Mucosa of descending colon (tissue), 3 donors: ENCODE measurements around the gene MYO18A. TPM values are rescaled to one million over a fixed set of nuclear protein-coding genes. Genes with fewer than 3 reads are reported as not detected.

ENCODE experiments used
- ATAC-seq: fragments of 200-7000 bp; cut with Tn5 transposase; one replicate; pipeline ENCODE4 v1.9.1; 2020; ENCODE audit warnings: mild to moderate bottlenecking, moderate library complexity
- DNase-seq, 3 donors: peaks; one replicate each; pipeline ENCODE4 v3.0.0-alpha.2; 2020
- H3K36me3 ChIP-seq: fragments of 200-600 bp; one replicate; pipeline ENCODE4 v1.8.0; 2021; ENCODE audit warnings: low read depth, mild to moderate bottlenecking
- H3K4me1 ChIP-seq: fragments of 200-600 bp; one replicate; pipeline ENCODE4 v1.8.0; 2021; ENCODE audit warnings: low read depth, mild to moderate bottlenecking
- H3K4me3 ChIP-seq: fragments of 200-600 bp; one replicate; pipeline ENCODE4 v1.8.0; 2021; ENCODE audit warnings: mild to moderate bottlenecking
- H3K9me3 ChIP-seq: fragments of 200-600 bp; one replicate; pipeline ENCODE4 v1.8.0; 2021; ENCODE audit warnings: mild to moderate bottlenecking
- intact Hi-C, 2 donors: fragments of 100-400 bp; cut with DNase I in 1 of 2; cut with micrococcal nuclease in 1 of 2; formaldehyde crosslinking; loops; one replicate each; pipeline versions ENCODE4 v1.11.0 to v1.11.1; 2022; cut with DNase I, micrococcal nuclease
- total RNA-seq, 3 donors: library from RNA; stranded (reverse); fragmentation: NEBNext Ultra II Directional in 2 of 3; extraction: Animal tissue kit (Norgen Biotek cat#: 25700) in 2 of 3; gene quantifications; one replicate each; pipeline versions ENCODE4 v1.2.1 to v1.2.4, GENCODE V29; 2021 to 2023
- TF ChIP-seq, protein P1 (sequence below): fragments of 200-600 bp; IDR thresholded peaks from one replicate; pipeline ENCODE4 v1.8.0; 2022; ENCODE audit warnings: antibody characterized with exemption, mild to moderate bottlenecking
- donor health status: DM: no; HTN: no; CAD: no; lungs with moderate emphysema.
- donor health status: DM: no; HTN: no; CAD: no.
- donor health status: DM: no; HTN: yes; CAD: no.

MYO18A gene
- total RNA-seq, 3 donors from 2014 or later: 84.9 to 111 (median 93.3) TPM

DNA sequence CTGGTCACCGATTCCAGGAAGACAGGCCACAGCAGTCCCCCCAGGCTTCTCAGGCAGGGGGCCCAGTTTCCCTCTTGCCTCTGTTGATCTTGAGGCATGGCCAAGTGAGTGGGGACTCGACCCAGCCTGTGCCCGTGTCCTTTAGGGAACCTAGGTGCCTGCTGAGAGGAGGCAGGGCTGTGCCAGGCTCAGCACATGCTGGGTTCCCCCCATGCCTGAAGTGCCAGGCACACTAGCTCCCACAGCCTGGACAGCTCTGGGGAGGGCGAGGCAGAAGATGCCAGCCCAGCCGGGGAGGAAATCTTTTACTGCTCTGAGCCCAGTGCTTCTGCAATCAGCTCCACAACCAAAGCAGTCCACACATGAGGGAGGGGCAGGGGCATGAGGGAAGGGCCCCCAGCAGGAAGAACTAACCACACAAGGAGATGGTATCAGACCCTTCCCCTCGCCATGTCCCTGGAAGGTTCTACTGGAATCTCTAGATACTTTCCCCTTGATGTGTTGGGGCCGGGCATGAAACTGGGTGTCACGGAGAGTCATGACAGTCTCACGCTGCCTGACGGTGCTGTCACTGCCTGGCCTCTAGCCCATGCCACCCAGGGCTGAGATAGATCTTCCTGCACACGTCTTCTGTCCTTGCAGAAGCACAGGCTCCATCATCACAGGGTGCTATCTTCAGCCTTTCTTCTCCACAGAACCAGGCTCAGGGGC, 25.5 kb downstream of the MYO18A start:
- Histone ChIP-seq H3K9me3 (no peaks in the 10 kb centered on the region), H3K36me3 (no peaks in the 10 kb centered on the region), H3K4me1 (peaks cover 50% of the 10 kb centered on the region), H3K4me3 (no peak overlapping the region)
- ATAC-seq (peak; percentile 35), DNase-seq (peak in 2 of 3 donors; percentile 30 to 48)
- intact Hi-C loops: loop anchor here in 1 of 2 donors (5.0 to 10.0 kb wide), 2 partner anchors 63 to 140 kb away; partner anchors contain the start of gene NUFIP2
- TF ChIP-seq, protein P1, sequence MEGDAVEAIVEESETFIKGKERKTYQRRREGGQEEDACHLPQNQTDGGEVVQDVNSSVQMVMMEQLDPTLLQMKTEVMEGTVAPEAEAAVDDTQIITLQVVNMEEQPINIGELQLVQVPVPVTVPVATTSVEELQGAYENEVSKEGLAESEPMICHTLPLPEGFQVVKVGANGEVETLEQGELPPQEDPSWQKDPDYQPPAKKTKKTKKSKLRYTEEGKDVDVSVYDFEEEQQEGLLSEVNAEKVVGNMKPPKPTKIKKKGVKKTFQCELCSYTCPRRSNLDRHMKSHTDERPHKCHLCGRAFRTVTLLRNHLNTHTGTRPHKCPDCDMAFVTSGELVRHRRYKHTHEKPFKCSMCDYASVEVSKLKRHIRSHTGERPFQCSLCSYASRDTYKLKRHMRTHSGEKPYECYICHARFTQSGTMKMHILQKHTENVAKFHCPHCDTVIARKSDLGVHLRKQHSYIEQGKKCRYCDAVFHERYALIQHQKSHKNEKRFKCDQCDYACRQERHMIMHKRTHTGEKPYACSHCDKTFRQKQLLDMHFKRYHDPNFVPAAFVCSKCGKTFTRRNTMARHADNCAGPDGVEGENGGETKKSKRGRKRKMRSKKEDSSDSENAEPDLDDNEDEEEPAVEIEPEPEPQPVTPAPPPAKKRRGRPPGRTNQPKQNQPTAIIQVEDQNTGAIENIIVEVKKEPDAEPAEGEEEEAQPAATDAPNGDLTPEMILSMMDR: no peak

DNA sequence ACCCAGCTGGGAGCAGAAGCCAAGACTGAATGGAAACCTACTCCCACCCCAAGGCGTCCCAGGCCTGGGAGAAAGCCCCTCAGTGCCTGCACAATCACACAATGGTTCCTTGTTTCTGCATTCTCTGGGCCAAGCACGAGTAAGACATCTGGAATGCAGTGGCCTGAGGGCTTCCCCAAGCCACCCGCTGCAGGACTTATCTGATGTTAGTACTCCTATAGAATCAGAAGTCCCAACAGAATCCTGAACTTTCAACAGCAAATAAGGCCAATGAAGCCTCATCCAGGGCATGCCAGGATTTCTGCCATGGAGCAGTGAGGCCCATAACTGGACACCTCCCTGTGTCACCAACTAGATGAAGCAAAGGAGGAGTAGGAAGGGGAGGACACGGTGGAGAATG, 28.6 kb downstream of the MYO18A start:
- intact Hi-C loops: loop anchor here in 1 of 2 donors (5.0 to 10.0 kb wide), 2 partner anchors 66 to 143 kb away; partner anchors contain the start of gene NUFIP2
- ATAC-seq (no peak), DNase-seq (no peak)
- Histone ChIP-seq H3K36me3 (no peaks in the 10 kb centered on the region), H3K9me3 (no peaks in the 10 kb centered on the region), H3K4me3 (no peak overlapping the region), H3K4me1 (peaks cover 34% of the 10 kb centered on the region)
- TF ChIP-seq, protein P1: no peak

DNA sequence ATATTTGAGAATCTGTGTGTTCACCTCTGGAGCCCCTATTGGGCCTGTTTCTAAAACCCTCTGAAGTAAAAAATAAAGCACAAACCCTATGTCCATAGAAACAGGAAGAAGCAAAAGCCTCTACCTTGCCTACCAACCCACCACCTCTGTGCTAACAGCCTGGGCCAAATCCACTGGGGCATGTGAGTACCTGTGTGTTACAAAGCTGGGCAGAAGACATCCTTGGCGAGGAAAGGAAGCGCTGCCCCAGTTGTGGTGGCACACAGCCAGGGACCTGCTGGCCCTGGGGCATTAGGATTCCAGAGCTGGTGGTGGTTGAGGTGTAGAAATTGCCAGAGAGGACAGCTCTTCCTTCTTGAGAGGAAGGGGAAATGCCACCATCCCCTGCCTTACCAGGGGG, 30.0 kb downstream of the MYO18A start:
- TF ChIP-seq, protein P1: no peak
- peaks cover 20% of the 10 kb centered on the region for H3K4me1 ChIP-seq

DNA sequence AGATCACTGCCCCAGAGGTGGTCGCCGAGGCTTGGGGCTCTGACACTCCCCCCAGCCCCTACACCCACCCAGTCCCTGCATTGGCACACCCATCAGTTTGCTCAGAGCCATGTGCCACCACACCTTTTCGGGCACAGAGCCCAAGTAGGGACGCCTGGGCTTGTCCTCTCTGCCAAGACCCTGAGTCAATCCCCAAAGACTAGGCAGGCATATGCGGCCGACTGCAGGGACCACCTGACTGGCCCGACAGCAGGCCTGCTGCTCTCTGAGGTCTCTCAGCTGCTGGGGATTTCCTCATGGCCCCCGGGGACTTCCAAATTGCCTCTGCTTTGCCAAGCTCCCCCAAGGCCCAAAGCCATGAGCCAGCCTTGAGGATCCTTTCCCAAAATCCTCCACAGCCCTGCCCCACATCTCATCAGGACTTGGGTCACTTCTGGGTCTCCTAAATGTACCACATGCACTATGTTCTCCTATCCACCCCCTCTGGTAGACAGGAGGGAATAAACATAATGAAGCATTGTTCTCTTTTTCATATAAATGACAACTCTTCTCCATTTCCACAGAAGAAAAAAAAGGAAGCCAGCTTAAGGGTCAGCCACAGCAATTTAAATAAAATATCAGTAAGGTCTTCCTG, 30.6 kb downstream of the MYO18A start:
- ATAC-seq (peak; percentile 1), DNase-seq (peak in 2 of 3 donors; percentile 47 to 63)
- intact Hi-C loops: loop anchor here (5.0 to 10.0 kb wide), 3 partner anchors 33 to 145 kb away; partner anchors contain the start of genes MYO18A (in 1 of the 2) and NUFIP2 (in 1 of the 2)
- TF ChIP-seq, protein P1: no peak
- H3K4me3 ChIP-seq: no peak overlapping the region
- H3K36me3 ChIP-seq: no peaks in the 10 kb centered on the region
- peaks cover 14% of the 10 kb centered on the region for H3K4me1 ChIP-seq
- H3K9me3 ChIP-seq: no peaks in the 10 kb centered on the region

More for the DNA sequence above, 30.0 kb downstream of the MYO18A start:
- Histone ChIP-seq H3K4me3 (no peak overlapping the region), H3K9me3 (no peaks in the 10 kb centered on the region), H3K36me3 (no peaks in the 10 kb centered on the region)
- no peak for DNase-seq
- ATAC-seq: no peak
- intact Hi-C loops: loop anchor here in 1 of 2 donors (5.0 to 10.0 kb wide), 2 partner anchors 67 to 145 kb away; partner anchors contain the start of gene NUFIP2

DNA sequence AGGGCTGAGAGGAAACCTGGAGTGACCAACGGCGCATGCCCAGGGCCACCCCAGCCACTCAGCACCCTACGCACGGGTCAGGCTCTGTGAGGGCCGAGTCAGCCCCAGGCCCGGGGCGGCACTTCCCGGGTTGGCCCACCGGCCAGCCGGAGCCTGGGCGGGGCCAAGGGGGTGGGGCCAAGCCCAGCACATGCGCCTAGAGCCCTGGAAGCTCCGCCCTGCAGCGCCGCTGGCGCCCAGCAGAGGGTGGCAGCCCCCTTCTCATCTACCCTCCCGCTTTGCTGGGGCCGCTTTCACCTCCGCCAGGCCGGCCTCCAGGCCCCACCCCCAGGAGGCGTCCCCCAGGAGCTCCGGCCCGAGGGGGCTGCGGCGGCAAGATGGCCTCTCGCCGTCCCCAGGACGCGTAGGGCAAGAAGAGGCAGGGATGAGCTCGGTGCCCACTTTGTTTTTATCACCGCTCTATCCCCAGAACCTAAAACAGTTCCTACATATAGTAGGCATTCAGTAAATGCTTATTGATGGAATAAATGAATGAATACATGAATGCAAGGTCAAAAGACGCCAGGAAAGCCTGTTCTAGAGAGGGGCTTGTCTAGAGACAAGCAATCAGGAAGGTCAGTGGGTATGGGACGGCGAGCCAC, 31.3 kb downstream of the MYO18A start:
- no peaks in the 10 kb centered on the region for H3K9me3 ChIP-seq
- H3K4me1 ChIP-seq: peaks cover 11% of the 10 kb centered on the region
- intact Hi-C loops: loop anchor here in 1 of 2 donors (5.0 kb wide), 2 partner anchors 33 to 68 kb away; partner anchors contain the start of gene MYO18A
- TF ChIP-seq, protein P1: peak; percentile 98
- DNase-seq (peak; percentile 96 to 98 (median 96)), ATAC-seq (peak; percentile 98)
- peak overlapping the region; percentile 16 for H3K4me3 ChIP-seq
- no peaks in the 10 kb centered on the region for H3K36me3 ChIP-seq
